Osteocyte (in vitro differentiated cells): ENCODE data around the gene NPW. TPM values are rescaled to one million over a fixed set of nuclear protein-coding genes. Genes with fewer than 3 reads are reported as not detected.

Experiments used
- DNase-seq: peaks from one replicate; pipeline ENCODE4 v3.0.0; 2021; ENCODE audit warnings: mixed read lengths; ENCODE audit not compliant: unreplicated experiment; ENCODE audit errors: extremely low spot score
- H3K27ac Mint-ChIP-seq: one replicate; pipeline ENCODE4 v1.8.0; 2021; ENCODE audit warnings: mild to moderate bottlenecking, mixed read lengths; ENCODE audit not compliant: unreplicated experiment
- H3K27me3 Mint-ChIP-seq: one replicate; pipeline ENCODE4 v1.8.0; 2021; ENCODE audit warnings: mixed read lengths; ENCODE audit not compliant: unreplicated experiment
- H3K36me3 Mint-ChIP-seq: one replicate; pipeline ENCODE4 v1.8.0; 2021; ENCODE audit warnings: mixed read lengths; ENCODE audit not compliant: unreplicated experiment
- H3K4me1 Mint-ChIP-seq: one replicate; pipeline ENCODE4 v1.8.0; 2021; ENCODE audit warnings: mixed read lengths; ENCODE audit not compliant: unreplicated experiment
- H3K4me3 Mint-ChIP-seq: one replicate; pipeline ENCODE4 v1.8.0; 2021; ENCODE audit warnings: mild to moderate bottlenecking, moderate library complexity, mixed read lengths; ENCODE audit not compliant: unreplicated experiment
- H3K9me3 Mint-ChIP-seq: one replicate; pipeline ENCODE4 v1.8.0; 2021; ENCODE audit warnings: mixed read lengths; ENCODE audit not compliant: unreplicated experiment
- total RNA-seq: library from RNA; stranded (reverse); gene quantifications from 2 replicates; pipeline ENCODE4 v1.2.1, GENCODE V29; 2021
- TF ChIP-seq, protein P1 (sequence below): fragments of 200-600 bp; sonication (generic); IDR thresholded peaks from 2 replicates; pipeline ENCODE4 v1.5.0; 2021; ENCODE audit warnings: antibody characterized with exemption, mild to moderate bottlenecking, moderate library complexity

NPW gene
- total RNA-seq, 1 donor from 2014 or later = 4.1 TPM

DNA sequence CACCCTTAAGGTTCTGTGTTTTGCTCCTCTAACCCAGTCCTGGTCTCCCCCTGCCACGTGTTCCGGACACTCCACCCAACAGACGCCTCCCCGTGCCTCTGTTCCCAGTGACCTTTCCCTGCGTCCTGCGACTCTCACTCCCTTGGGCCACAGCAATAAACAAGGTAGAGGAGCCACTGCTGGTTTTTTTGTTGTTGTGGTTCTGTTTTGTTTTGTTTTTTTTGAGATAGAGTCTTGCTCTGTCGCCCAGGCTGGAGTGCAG, 3.7 kb upstream of the NPW start:
- Mint-ChIP-seq H3K27ac (peak overlapping the region; percentile 38), H3K4me1 (peaks cover 15% of the 10 kb centered on the region), H3K36me3 (no peaks in the 10 kb centered on the region), H3K4me3 (no peak overlapping the region), H3K27me3 (peaks cover 4% of the 10 kb centered on the region), H3K9me3 (no peaks in the 10 kb centered on the region)
- DNase-seq = no peak
- TF ChIP-seq, protein P1, sequence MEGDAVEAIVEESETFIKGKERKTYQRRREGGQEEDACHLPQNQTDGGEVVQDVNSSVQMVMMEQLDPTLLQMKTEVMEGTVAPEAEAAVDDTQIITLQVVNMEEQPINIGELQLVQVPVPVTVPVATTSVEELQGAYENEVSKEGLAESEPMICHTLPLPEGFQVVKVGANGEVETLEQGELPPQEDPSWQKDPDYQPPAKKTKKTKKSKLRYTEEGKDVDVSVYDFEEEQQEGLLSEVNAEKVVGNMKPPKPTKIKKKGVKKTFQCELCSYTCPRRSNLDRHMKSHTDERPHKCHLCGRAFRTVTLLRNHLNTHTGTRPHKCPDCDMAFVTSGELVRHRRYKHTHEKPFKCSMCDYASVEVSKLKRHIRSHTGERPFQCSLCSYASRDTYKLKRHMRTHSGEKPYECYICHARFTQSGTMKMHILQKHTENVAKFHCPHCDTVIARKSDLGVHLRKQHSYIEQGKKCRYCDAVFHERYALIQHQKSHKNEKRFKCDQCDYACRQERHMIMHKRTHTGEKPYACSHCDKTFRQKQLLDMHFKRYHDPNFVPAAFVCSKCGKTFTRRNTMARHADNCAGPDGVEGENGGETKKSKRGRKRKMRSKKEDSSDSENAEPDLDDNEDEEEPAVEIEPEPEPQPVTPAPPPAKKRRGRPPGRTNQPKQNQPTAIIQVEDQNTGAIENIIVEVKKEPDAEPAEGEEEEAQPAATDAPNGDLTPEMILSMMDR = no peak

DNA sequence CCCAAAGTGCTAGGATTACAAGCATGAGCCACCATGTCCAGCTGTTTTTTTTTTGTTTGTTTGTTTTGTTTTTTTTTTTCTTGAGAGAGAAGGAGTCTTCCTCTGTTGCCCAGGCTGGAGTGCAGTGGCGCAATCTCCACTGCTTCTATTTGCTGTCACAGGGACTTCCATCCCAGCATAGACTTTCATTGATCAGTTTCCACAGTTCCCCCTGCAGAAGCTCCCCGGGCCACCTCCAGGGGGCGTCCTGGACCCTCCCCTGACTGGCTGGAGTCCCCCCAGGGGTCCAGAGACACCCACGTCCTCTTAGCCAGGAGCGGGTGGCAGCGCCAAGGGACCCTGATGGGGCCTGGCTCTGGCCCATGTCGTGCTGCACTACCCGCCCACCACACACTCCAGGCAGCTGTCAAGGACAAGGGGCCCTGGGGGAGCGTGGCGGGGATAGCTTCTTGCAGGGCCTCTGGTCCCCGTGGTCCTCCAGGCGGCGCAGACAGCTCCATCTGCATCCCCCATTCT, 3.1 kb upstream of the NPW start:
- Mint-ChIP-seq H3K4me1 (peaks cover 16% of the 10 kb centered on the region), H3K27me3 (peaks cover 6% of the 10 kb centered on the region), H3K36me3 (no peaks in the 10 kb centered on the region), H3K4me3 (no peak overlapping the region), H3K27ac (no peak overlapping the region), H3K9me3 (no peaks in the 10 kb centered on the region)
- TF ChIP-seq, protein P1 = peak; percentile 51
- no peak for DNase-seq

DNA sequence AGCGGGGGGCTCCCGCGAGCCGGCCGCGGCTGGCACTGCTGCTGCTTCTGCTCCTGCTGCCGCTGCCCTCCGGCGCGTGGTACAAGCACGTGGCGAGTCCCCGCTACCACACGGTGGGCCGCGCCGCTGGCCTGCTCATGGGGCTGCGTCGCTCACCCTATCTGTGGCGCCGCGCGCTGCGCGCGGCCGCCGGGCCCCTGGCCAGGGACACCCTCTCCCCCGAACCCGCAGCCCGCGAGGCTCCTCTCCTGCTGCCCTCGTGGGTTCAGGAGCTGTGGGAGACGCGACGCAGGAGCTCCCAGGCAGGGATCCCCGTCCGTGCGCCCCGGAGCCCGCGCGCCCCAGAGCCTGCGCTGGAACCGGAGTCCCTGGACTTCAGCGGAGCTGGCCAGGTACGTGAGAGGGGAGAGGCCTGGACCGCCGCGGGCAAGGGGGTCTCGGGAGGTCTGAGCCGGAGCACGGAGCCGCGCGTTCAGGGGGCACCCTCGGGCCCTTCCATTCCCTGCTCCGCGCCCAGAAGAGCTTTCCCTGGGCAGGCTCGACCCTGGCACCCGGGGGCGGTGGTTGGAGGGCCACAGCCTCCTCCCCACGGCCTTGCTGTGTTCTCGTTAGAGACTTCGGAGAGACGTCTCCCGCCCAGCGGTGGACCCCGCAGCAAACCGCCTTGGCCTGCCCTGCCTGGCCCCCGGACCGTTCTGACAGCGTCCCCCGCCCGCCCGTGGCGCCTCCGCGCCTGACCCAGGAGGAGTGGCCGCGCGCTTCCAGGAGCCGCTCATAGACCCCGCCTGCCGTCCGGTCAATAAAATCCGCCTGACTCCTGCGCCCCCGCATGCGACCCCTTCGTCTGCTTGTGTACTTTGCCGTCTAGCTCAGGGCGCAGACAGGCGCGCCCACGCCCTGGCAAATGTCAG, 591 bp downstream of the NPW start:
- Mint-ChIP-seq H3K4me3 (peak overlapping the region; percentile 32), H3K27me3 (peaks cover 8% of the 10 kb centered on the region), H3K4me1 (peaks cover 27% of the 10 kb centered on the region), H3K36me3 (no peaks in the 10 kb centered on the region), H3K9me3 (no peaks in the 10 kb centered on the region), H3K27ac (no peak overlapping the region)
- TF ChIP-seq, protein P1 = no peak
- DNase-seq = no peak

DNA sequence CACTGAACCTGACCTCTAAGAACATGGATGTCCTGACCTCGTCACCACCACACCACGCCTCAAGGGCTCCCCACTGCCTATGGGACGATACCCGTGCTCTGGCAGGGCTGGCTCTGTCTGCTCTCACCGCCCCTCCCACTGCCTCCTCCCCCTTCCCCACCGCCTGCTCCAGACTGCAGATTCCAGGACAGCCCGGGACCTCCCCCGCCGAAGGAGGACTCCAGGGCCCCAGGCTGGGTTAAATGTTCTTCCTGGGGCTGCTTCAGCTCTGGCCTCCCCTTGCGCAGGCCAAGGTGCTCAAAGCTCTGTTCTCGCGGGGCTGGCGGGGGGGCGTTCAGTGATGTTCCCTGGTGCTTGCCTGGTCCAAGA, 3.1 kb downstream of the NPW start:
- DNase-seq = peak; percentile 85
- H3K4me1 Mint-ChIP-seq = peaks cover 28% of the 10 kb centered on the region
- no peaks in the 10 kb centered on the region for H3K36me3 Mint-ChIP-seq
- TF ChIP-seq, protein P1 = no peak
- H3K27me3 Mint-ChIP-seq = peaks cover 8% of the 10 kb centered on the region
- peak overlapping the region; percentile 44 for H3K27ac Mint-ChIP-seq
- H3K4me3 Mint-ChIP-seq = peak overlapping the region; percentile 67
- no peaks in the 10 kb centered on the region for H3K9me3 Mint-ChIP-seq
